ENCODE measurements around the gene CHD6.

The CHD6 gene

GRCh38 chr20:41572010-41572572 is 46.1 kb downstream of the CHD6 start:
- H3K36me3 ChIP-seq, result no peaks in the 10 kb centered on the region
- H3K4me1 ChIP-seq (ENCODE audit: control insufficient read depth in 1 of 2, insufficient read depth in 1 of 2, low read depth in 1 of 2, low read length in 1 of 2), result peaks cover 3 to 6% of the 10 kb centered on the region in 2 experiments
- no peaks in the 10 kb centered on the region for H3K27me3 ChIP-seq
- no peak overlapping the region for H3K4me3 ChIP-seq (ENCODE audit: low read depth in 1 of 2, low read length in 1 of 2)
- no peaks in the 10 kb centered on the region for H3K9me3 ChIP-seq
- no peak for TF ChIP-seq CTCF (IDR thresholded peaks at IDR 0.05)
- no peak overlapping the region for H3K27ac ChIP-seq

GRCh38 chr20:41571006-41571405 is 47.2 kb downstream of the CHD6 start:
- H3K9me3 ChIP-seq, result no peaks in the 10 kb centered on the region
- H3K27ac ChIP-seq, result no peak overlapping the region
- TF ChIP-seq CTCF (IDR thresholded peaks at IDR 0.05), result no peak
- H3K27me3 ChIP-seq, result no peaks in the 10 kb centered on the region
- no peak overlapping the region for H3K4me3 ChIP-seq (ENCODE audit: low read depth in 1 of 2, low read length in 1 of 2)
- H3K36me3 ChIP-seq, result no peaks in the 10 kb centered on the region
- H3K4me1 ChIP-seq (ENCODE audit: control insufficient read depth in 1 of 2, insufficient read depth in 1 of 2, low read depth in 1 of 2, low read length in 1 of 2), result peaks cover 3 to 6% of the 10 kb centered on the region in 2 experiments

- Histone ChIP-seq H3K36me3 (no peaks in the 10 kb centered on the region), H3K27me3 (no peaks in the 10 kb centered on the region), H3K4me1 (ENCODE audit: control insufficient read depth in 1 of 2, insufficient read depth in 1 of 2, low read depth in 1 of 2, low read length in 1 of 2) (peaks cover 3 to 6% of the 10 kb centered on the region in 2 experiments), H3K27ac (no peak overlapping the region), H3K4me3 (ENCODE audit: low read depth in 1 of 2, low read length in 1 of 2) (no peak overlapping the region), H3K9me3 (no peaks in the 10 kb centered on the region)
- TF ChIP-seq CTCF (IDR thresholded peaks at IDR 0.05), result no peak
Measured at GRCh38 chr20:41570557-41570956, 47.6 kb downstream of the CHD6 start.

DNA sequence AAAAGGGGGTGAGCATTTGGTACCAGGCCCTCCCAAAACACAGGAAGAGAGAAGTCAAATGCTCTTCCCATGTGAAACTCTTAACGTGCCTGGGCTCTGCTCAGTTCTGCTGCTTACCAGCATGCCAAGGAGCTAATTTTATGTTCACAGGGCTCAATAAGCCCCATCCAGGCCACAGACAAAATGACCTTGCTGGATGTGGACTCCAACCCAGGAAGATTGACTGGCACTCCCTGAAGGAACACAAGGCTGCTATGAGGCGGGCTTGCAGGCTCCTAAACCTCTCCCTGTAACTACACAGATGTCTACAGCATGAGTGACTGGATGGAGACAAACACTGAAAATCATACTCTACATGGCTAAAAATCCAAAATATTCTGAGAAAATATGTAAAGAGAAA is 50.6 kb downstream of the CHD6 start:
- no peak overlapping the region for H3K27ac ChIP-seq
- no peaks in the 10 kb centered on the region for H3K36me3 ChIP-seq
- TF ChIP-seq CTCF (IDR thresholded peaks at IDR 0.05), result no peak
- no peaks in the 10 kb centered on the region for H3K9me3 ChIP-seq
- H3K27me3 ChIP-seq, result no peaks in the 10 kb centered on the region
- H3K4me1 ChIP-seq (ENCODE audit: control insufficient read depth in 1 of 2, insufficient read depth in 1 of 2, low read depth in 1 of 2, low read length in 1 of 2), result no peaks in the 10 kb centered on the region
- no peak overlapping the region for H3K4me3 ChIP-seq (ENCODE audit: low read depth in 1 of 2, low read length in 1 of 2)

DNA sequence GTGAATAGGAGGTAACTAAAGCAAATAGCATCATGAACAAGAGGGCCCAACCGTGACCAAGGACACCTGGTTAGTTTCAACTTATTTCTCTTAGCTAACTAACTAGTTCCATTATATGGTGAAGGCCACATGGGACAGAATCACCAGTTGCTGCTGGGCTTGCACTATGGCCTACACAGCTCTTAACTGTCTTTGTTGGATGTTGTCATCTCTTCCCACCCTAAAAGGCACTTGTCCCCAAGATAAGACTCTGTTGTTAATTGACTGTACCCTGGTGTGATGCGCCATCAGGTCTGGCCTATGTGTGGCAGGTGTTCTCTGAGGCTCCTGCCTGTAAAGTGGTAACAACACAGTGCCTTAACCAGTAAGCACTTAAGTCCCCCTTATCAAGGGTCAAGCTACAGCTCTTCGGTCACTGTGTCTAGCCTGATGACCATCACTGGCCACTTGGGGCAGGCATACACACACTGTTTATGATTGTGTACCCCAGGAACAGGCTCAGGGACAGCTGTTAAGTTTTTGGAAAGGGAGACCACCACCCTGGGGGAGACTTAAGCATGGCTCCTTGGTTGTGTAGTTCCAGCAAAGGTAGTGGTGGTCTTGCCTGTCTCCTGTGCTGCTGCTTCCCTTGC is 51.2 kb downstream of the CHD6 start:
- TF ChIP-seq CTCF (IDR thresholded peaks at IDR 0.05), result no peak
- Histone ChIP-seq H3K27me3 (no peaks in the 10 kb centered on the region), H3K9me3 (no peaks in the 10 kb centered on the region), H3K4me3 (ENCODE audit: low read depth in 1 of 2, low read length in 1 of 2) (no peak overlapping the region), H3K36me3 (no peaks in the 10 kb centered on the region), H3K4me1 (ENCODE audit: control insufficient read depth in 1 of 2, insufficient read depth in 1 of 2, low read depth in 1 of 2, low read length in 1 of 2) (no peaks in the 10 kb centered on the region), H3K27ac (no peak overlapping the region)

Data from neutrophil (primary cell).